Gastrocnemius medialis (tissue), 4 donors: Measurements from ENCODE around the gene SRR.

Experiments used
- CTCF ChIP-seq, 5 experiments: fragments of 450-650 bp in 3 of 5; fragments of 200-600 bp in 2 of 5; sonication (generic) in 2 of 5; IDR thresholded peaks in 4 of 5; conservative IDR thresholded peaks in 1 of 5; 1 replicate in 4 of 5; 2 replicates in 1 of 5; pipeline ENCODE4 v1.5.1; 2016 to 2019; ENCODE audit warnings: antibody characterized with exemption in 5 of 5, mild to moderate bottlenecking in 3 of 5, moderate library complexity in 3 of 5
- POLR2A ChIP-seq, 2 donors: fragments of 450-650 bp; IDR thresholded peaks; one replicate each; pipeline ENCODE4 v1.6.1; 2017; ENCODE audit warnings: antibody characterized with exemption in 2 of 2, mild to moderate bottlenecking in 2 of 2, moderate library complexity in 2 of 2

- no peak for TF ChIP-seq CTCF (IDR thresholded peaks at IDR 0.05 in 4 of 5, conservative IDR thresholded peaks at IDR 0.05 in 1 of 5)
- no peak for TF ChIP-seq POLR2A (IDR thresholded peaks at IDR 0.05)
These were observed 20.4 kb upstream of the SRR start for GRCh38 chr17:2283302-2283701.
